PC-9 (cell line): ENCODE data around the gene C3orf52. TPM values are rescaled to one million over a fixed set of nuclear protein-coding genes. Genes with fewer than 3 reads are reported as not detected.

Experiments
- BruUV-seq: library from RNA; stranded (reverse); fragments of 400-500 nt; replicated peaks from 2 replicates; lab custom pipeline; 2021; lab: Mats Ljungman, UMichigan
- CTCF ChIA-PET: fragments of 300-600 bp; sonication (Branson Sonifier 250); formaldehyde crosslinking; loops from one replicate; lab custom pipeline; 2022; ENCODE audit warnings: antibody characterized with exemption; lab: Charles Lee
- POLR2A ChIA-PET: fragments of 300-600 bp; sonication (Branson Sonifier 250); formaldehyde crosslinking; loops from one replicate; lab custom pipeline; 2022; ENCODE audit warnings: antibody characterized with exemption; ENCODE audit not compliant: unreplicated experiment; lab: Charles Lee
- DNase-seq, 2 experiments: peaks; one replicate each; pipeline versions ENCODE4 v3.0.0 to v3.0.0-alpha.2; 2015 to 2022; ENCODE audit warnings: mixed read lengths in 1 of 2
- H2AFZ ChIP-seq: fragments of 200-600 bp; sonication (generic); 2 replicates; pipeline ENCODE4 v1.8.1; 2017; ENCODE audit warnings: antibody characterized with exemption
- H3F3A ChIP-seq: fragments of 200-600 bp; sonication (generic); 2 replicates; pipeline ENCODE4 v1.8.1; 2017; ENCODE audit warnings: antibody characterized with exemption, mild to moderate bottlenecking, low read depth; ENCODE audit not compliant: insufficient read depth
- H3K27ac ChIP-seq: fragments of 200-600 bp; sonication (generic); 2 replicates; pipeline ENCODE4 v1.6.1; 2016; ENCODE audit warnings: mixed run types
- H3K27me3 ChIP-seq: fragments of 200-600 bp; sonication (generic); 2 replicates; pipeline ENCODE4 v1.6.1; 2016; ENCODE audit warnings: low read depth, mixed run types; ENCODE audit not compliant: insufficient read depth
- H3K36me3 ChIP-seq: fragments of 200-600 bp; sonication (generic); 2 replicates; pipeline ENCODE4 v1.6.1; 2016; ENCODE audit warnings: low read depth, mixed run types
- H3K4me1 ChIP-seq: fragments of 200-600 bp; sonication (generic); replicated peaks from 2 replicates; pipeline ENCODE4 v1.6.1; 2016; ENCODE audit warnings: mixed run types; ENCODE audit not compliant: insufficient read depth
- H3K4me2 ChIP-seq: fragments of 200-600 bp; sonication (generic); 2 replicates; pipeline ENCODE4 v1.6.1; 2017; ENCODE audit warnings: mixed run types
- H3K4me3 ChIP-seq: fragments of 200-600 bp; sonication (generic); 2 replicates; pipeline ENCODE4 v1.6.1; 2016; ENCODE audit warnings: mixed run types
- H3K79me2 ChIP-seq: fragments of 200-600 bp; sonication (generic); 2 replicates; pipeline ENCODE4 v1.6.1; 2017; ENCODE audit warnings: low read depth, mixed run types
- H3K9me2 ChIP-seq: fragments of 200-600 bp; sonication (generic); 2 replicates; pipeline ENCODE4 v1.8.1; 2017; ENCODE audit warnings: mild to moderate bottlenecking; ENCODE audit not compliant: insufficient read depth
- H3K9me3 ChIP-seq: fragments of 200-600 bp; sonication (generic); 2 replicates; pipeline ENCODE4 v1.8.1; 2016; ENCODE audit warnings: low read depth; ENCODE audit not compliant: insufficient read depth
- H4K20me1 ChIP-seq: fragments of 200-600 bp; sonication (generic); 2 replicates; pipeline ENCODE4 v1.8.1; 2017; ENCODE audit not compliant: insufficient read depth
- EZH2 ChIP-seq: fragments of 200-600 bp; sonication (generic); IDR thresholded peaks from 2 replicates; pipeline ENCODE4 v1.8.0; 2017; ENCODE audit warnings: antibody characterized with exemption, low read depth
- intact Hi-C: fragments of 100-400 bp; cut with micrococcal nuclease; formaldehyde crosslinking; loops from one replicate; pipeline ENCODE4 v1.10.0; 2022; ENCODE audit not compliant: unreplicated experiment
- total RNA-seq: library from RNA; stranded (reverse); gene quantifications from 2 replicates; pipeline ENCODE4 v1.2.3, GENCODE V29; 2021
- TF ChIP-seq, protein P1 (sequence below): fragments of 200-600 bp; sonication (generic); conservative IDR thresholded peaks from 2 replicates; pipeline ENCODE4 v1.6.1; 2017; ENCODE audit warnings: mixed run types, antibody characterized with exemption, mild to moderate bottlenecking, moderate library complexity

The C3orf52 gene
- total RNA-seq, 1 experiment from 2014 or later, result 7.5 TPM

DNA sequence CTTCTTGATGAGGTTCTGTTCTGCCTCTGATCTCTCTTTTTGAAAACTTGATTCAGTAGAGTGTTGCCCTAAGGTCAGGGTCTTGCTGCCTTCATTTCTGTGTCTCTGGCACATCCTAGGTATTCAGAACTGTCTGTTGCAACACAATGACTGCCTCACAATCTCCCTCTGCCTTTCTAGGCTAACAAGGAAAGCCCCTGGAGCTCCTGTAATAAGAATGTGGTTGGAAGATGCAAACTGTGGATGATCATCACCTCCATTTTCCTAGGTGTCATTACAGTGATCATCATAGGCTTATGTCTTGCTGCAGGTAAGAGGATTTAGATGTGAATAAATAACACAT is 7.0 kb downstream of the C3orf52 start:
- Histone ChIP-seq H3K79me2 (peaks cover 8% of the 10 kb centered on the region), H3K4me2 (no peak overlapping the region), H3K27ac (no peak overlapping the region), H3K36me3 (no peaks in the 10 kb centered on the region), H3K27me3 (no peaks in the 10 kb centered on the region), H3F3A (peaks cover 4% of the 10 kb centered on the region; the same call in 1 of the 2 replicates), H3K9me2 (no peaks in the 10 kb centered on the region), H2AFZ (no peak overlapping the region), H4K20me1 (no peaks in the 10 kb centered on the region), H3K4me3 (no peak overlapping the region), H3K9me3 (no peaks in the 10 kb centered on the region), H3K4me1 (peaks cover 34% of the 10 kb centered on the region)
- intact Hi-C loops, result loop anchor here (10.0 kb wide), 1 partner anchor 1018 kb away; the partner anchor contains the start of gene NECTIN3
- DNase-seq, result no peak
- BruUV-seq, result no TSS peak
- POLR2A ChIA-PET, result no interaction called here
- no peak for TF ChIP-seq EZH2
- TF ChIP-seq, protein P1, sequence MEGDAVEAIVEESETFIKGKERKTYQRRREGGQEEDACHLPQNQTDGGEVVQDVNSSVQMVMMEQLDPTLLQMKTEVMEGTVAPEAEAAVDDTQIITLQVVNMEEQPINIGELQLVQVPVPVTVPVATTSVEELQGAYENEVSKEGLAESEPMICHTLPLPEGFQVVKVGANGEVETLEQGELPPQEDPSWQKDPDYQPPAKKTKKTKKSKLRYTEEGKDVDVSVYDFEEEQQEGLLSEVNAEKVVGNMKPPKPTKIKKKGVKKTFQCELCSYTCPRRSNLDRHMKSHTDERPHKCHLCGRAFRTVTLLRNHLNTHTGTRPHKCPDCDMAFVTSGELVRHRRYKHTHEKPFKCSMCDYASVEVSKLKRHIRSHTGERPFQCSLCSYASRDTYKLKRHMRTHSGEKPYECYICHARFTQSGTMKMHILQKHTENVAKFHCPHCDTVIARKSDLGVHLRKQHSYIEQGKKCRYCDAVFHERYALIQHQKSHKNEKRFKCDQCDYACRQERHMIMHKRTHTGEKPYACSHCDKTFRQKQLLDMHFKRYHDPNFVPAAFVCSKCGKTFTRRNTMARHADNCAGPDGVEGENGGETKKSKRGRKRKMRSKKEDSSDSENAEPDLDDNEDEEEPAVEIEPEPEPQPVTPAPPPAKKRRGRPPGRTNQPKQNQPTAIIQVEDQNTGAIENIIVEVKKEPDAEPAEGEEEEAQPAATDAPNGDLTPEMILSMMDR, result no peak
- CTCF ChIA-PET, result no interaction called here

DNA sequence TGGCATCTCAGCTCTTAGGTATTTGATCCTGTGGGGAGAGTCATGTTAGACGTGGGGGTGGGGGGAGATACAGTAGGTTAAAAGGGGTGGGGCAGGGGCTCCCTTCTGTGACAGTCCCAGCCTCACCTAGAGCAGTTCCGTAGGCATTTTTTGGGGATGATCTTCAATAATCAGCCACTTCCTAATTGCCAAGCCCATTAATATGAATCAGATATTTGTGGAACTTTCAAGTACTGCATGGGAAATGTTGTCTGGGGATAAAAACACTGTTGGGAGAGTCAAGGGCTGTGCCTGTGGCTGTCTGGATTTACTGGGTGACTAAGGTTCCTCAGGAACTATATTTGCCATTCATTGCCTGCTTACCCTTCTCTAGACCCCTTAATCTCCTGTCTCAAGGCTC is 9.5 kb downstream of the C3orf52 start:
- no TSS peak for BruUV-seq
- H3K4me1 ChIP-seq, result peaks cover 25% of the 10 kb centered on the region
- no peak overlapping the region for H3K27ac ChIP-seq
- H3K36me3 ChIP-seq, result no peaks in the 10 kb centered on the region
- no peak overlapping the region for H3K4me2 ChIP-seq
- H3K27me3 ChIP-seq, result no peaks in the 10 kb centered on the region
- H3K79me2 ChIP-seq, result no peaks in the 10 kb centered on the region; the same call in 1 of the 2 replicates
- no peaks in the 10 kb centered on the region for H3K9me2 ChIP-seq
- intact Hi-C loops, result loop anchor here (10.0 kb wide), 1 partner anchor 1021 kb away; the partner anchor contains the start of gene NECTIN3
- H3K4me3 ChIP-seq, result no peak overlapping the region
- no peaks in the 10 kb centered on the region; the same call in 1 of the 2 replicates for H3K9me3 ChIP-seq
- DNase-seq, result no peak
- H2AFZ ChIP-seq, result no peak overlapping the region
- peaks cover under 1% of the 10 kb centered on the region; the same call in 1 of the 2 replicates for H3F3A ChIP-seq
- POLR2A ChIA-PET, result no interaction called here
- TF ChIP-seq, protein P1, result no peak
- TF ChIP-seq EZH2, result no peak
- no peaks in the 10 kb centered on the region for H4K20me1 ChIP-seq
- CTCF ChIA-PET, result interaction anchor here (0.7 kb wide), 1 partner anchor 117 kb away, joined by 9 read pairs; the partner anchor contains the start of gene ABHD10

DNA sequence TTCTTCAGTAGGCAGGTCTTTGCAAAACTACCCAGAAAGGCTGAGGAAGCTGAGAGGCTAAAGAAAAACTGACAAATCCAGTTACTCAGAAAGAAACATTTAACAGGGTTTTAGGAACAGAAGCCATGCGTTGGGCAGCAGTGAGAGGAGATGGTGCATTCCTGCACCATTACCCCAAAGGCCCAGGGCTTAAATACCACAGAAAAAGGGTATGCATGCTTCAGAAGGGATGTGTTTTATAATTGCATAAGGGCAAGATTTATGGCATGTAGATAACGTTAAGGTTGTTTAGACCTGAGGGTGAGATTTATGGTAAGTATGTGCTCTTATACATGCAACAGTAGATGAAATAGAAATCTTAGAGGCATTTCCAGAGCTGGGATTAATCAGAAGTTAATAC is 10.0 kb downstream of the C3orf52 start:
- CTCF ChIA-PET, result interaction anchor here (0.5 kb wide), 1 partner anchor 83 kb away, joined by 3 read pairs; no protein-coding TSS in a partner anchor
- BruUV-seq, result no TSS peak
- intact Hi-C loops, result loop anchor here (10.0 kb wide), 1 partner anchor 1021 kb away; the partner anchor contains the start of gene NECTIN3
- DNase-seq, result no peak
- Histone ChIP-seq H3K9me3 (no peaks in the 10 kb centered on the region; the same call in 1 of the 2 replicates), H3K4me1 (peaks cover 20% of the 10 kb centered on the region), H3K9me2 (no peaks in the 10 kb centered on the region), H3K79me2 (no peaks in the 10 kb centered on the region; the same call in 1 of the 2 replicates), H3K27me3 (no peaks in the 10 kb centered on the region), H3K36me3 (no peaks in the 10 kb centered on the region), H2AFZ (no peak overlapping the region), H4K20me1 (no peaks in the 10 kb centered on the region), H3K4me2 (no peak overlapping the region), H3K27ac (no peak overlapping the region), H3K4me3 (no peak overlapping the region), H3F3A (no peaks in the 10 kb centered on the region; the same call in 1 of the 2 replicates)
- POLR2A ChIA-PET, result no interaction called here
- no peak for TF ChIP-seq EZH2
- TF ChIP-seq, protein P1, result no peak
